DOHH2 (cell line): ENCODE measurements around the gene SHLD1.
A peak's percentile ranks its signal among the peaks of the same experiment; 100 is the strongest.

Experiments
- H3F3A ChIP-seq: fragments of 200-600 bp; sonication (generic), shearing (Covaris generic); 2 replicates; pipeline ENCODE4 v1.6.0; 2016; ENCODE audit warnings: antibody characterized with exemption, mild to moderate bottlenecking; ENCODE audit not compliant: control insufficient read depth, insufficient read depth
- H3K27ac ChIP-seq: fragments of 200-600 bp; sonication (generic); 2 replicates; pipeline ENCODE4 v1.5.1; 2014; ENCODE audit warnings: low read depth, mild to moderate bottlenecking, low read length, moderate library complexity
- H3K27me3 ChIP-seq: fragments of 200-600 bp; sonication (generic); 2 replicates; pipeline ENCODE4 v1.6.1; 2014; ENCODE audit warnings: mild to moderate bottlenecking, low read length, mixed read lengths; ENCODE audit not compliant: control insufficient read depth
- H3K36me3 ChIP-seq: fragments of 200-600 bp; sonication (generic); 2 replicates; pipeline ENCODE4 v1.6.1; 2014; ENCODE audit warnings: mild to moderate bottlenecking, low read length, moderate library complexity, mixed read lengths; ENCODE audit not compliant: control insufficient read depth
- H3K4me1 ChIP-seq: fragments of 200-600 bp; sonication (generic); 2 replicates; pipeline ENCODE4 v1.6.1; 2014; ENCODE audit warnings: mild to moderate bottlenecking, low read length, mixed read lengths; ENCODE audit not compliant: control insufficient read depth
- H3K4me2 ChIP-seq: fragments of 200-600 bp; sonication (generic); 2 replicates; pipeline ENCODE4 v1.6.0; 2014; ENCODE audit warnings: mild to moderate bottlenecking, low read length, moderate library complexity
- H3K4me3 ChIP-seq: fragments of 200-600 bp; sonication (generic); 2 replicates; pipeline ENCODE4 v1.5.1; 2014; ENCODE audit warnings: mild to moderate bottlenecking, low read length, mixed read lengths
- H3K79me2 ChIP-seq: fragments of 200-600 bp; sonication (generic); 2 replicates; pipeline ENCODE4 v1.6.1; 2014; ENCODE audit warnings: mild to moderate bottlenecking, low read length, mixed read lengths; ENCODE audit not compliant: control insufficient read depth
- H3K9me2 ChIP-seq: fragments of 200-600 bp; sonication (generic); replicated peaks from 2 replicates; pipeline ENCODE4 v1.6.1; 2014; ENCODE audit warnings: mild to moderate bottlenecking, low read length, mixed read lengths; ENCODE audit not compliant: control insufficient read depth
- H3K9me3 ChIP-seq: fragments of 200-600 bp; sonication (generic); 2 replicates; pipeline ENCODE4 v1.6.1; 2014; ENCODE audit warnings: antibody characterized with exemption, low read length, mixed read lengths; ENCODE audit not compliant: control insufficient read depth, insufficient read depth
- H4K20me1 ChIP-seq: fragments of 200-600 bp; sonication (generic); 2 replicates; pipeline ENCODE4 v1.6.0; 2014; ENCODE audit warnings: low read depth, mild to moderate bottlenecking, antibody characterized with exemption, low read length, moderate library complexity; ENCODE audit not compliant: control insufficient read depth, insufficient read depth
- CTCF ChIP-seq: fragments of 200-600 bp; sonication (generic); IDR thresholded peaks from one replicate; pipeline ENCODE4 v1.5.1; 2014; ENCODE audit warnings: antibody characterized with exemption, mild to moderate bottlenecking, low read depth, low read length; ENCODE audit not compliant: poor library complexity, severe bottlenecking
- EZH2phosphoT487 ChIP-seq: fragments of 200-600 bp; sonication (generic); IDR thresholded peaks from 2 replicates; pipeline ENCODE4 v1.6.1; 2017; ENCODE audit warnings: borderline replicate concordance, mild to moderate bottlenecking, antibody characterized with exemption, low read length, moderate library complexity, mixed read lengths

SHLD1 gene

GRCh38 chr20:5770231-5770986 lies 20.2 kb downstream of the SHLD1 start:
- H3K36me3 ChIP-seq = peaks cover 47% of the 10 kb centered on the region
- no peaks in the 10 kb centered on the region for H4K20me1 ChIP-seq
- peak overlapping the region; percentile 77 for H3K27ac ChIP-seq
- TF ChIP-seq CTCF (no peak), EZH2phosphoT487 (no peak)
- H3K9me3 ChIP-seq = no peaks in the 10 kb centered on the region
- peak overlapping the region; percentile 78 for H3K4me2 ChIP-seq
- peaks cover 55% of the 10 kb centered on the region for H3K4me1 ChIP-seq
- H3K27me3 ChIP-seq = no peaks in the 10 kb centered on the region
- no peaks in the 10 kb centered on the region; the same call in 1 of the 2 replicates for H3F3A ChIP-seq
- peaks cover 33% of the 10 kb centered on the region for H3K79me2 ChIP-seq
- peak overlapping the region; percentile 59 for H3K4me3 ChIP-seq
- H3K9me2 ChIP-seq = no peaks in the 10 kb centered on the region

- Histone ChIP-seq H3K36me3 (peaks cover 47% of the 10 kb centered on the region), H3K4me2 (peak overlapping the region; percentile 78), H3K9me2 (no peaks in the 10 kb centered on the region), H3F3A (no peaks in the 10 kb centered on the region; the same call in 1 of the 2 replicates), H3K4me3 (peak overlapping the region; percentile 59; the same call in 1 of the 2 replicates), H3K27ac (peak overlapping the region; percentile 77), H3K27me3 (no peaks in the 10 kb centered on the region), H4K20me1 (no peaks in the 10 kb centered on the region), H3K4me1 (peaks cover 52% of the 10 kb centered on the region), H3K9me3 (no peaks in the 10 kb centered on the region), H3K79me2 (peaks cover 34% of the 10 kb centered on the region)
- TF ChIP-seq CTCF (no peak), EZH2phosphoT487 (no peak)
Observed at GRCh38 chr20:5770987-5771318, 20.8 kb downstream of the SHLD1 start.

DNA sequence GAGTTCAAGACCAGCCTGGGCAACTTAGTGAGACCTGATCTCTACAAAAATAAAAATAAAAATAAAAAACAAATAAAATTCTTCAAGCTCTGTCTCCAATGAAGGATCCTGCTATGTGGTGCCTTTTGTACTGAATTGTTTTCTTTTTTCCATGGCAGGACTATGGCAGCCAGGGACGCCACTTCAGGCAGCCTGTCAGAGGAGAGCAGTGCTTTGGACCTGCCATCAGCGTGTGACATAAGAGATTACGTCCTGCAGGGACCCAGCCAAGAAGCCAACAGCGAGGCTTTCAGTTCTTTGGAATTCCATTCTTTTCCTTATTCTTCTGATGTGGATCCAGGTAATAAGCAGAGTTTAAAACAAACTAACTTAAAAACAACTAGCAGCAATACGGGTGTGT lies 22.5 kb downstream of the SHLD1 start:
- Histone ChIP-seq H3K27ac (no peak overlapping the region), H4K20me1 (no peaks in the 10 kb centered on the region), H3K9me3 (no peaks in the 10 kb centered on the region), H3K79me2 (peaks cover 28% of the 10 kb centered on the region), H3K36me3 (peaks cover 48% of the 10 kb centered on the region), H3K4me3 (no peak overlapping the region), H3F3A (no peaks in the 10 kb centered on the region; the same call in 1 of the 2 replicates), H3K9me2 (no peaks in the 10 kb centered on the region), H3K4me1 (peaks cover 39% of the 10 kb centered on the region), H3K4me2 (no peak overlapping the region), H3K27me3 (no peaks in the 10 kb centered on the region)
- TF ChIP-seq CTCF (no peak), EZH2phosphoT487 (no peak)
